Stomach (tissue), 4 donors: Measurements from ENCODE around the gene ZNF683.
"Not testable (repeated sequence)": the region's sequence is repeated elsewhere in the genome, so short reads cannot be mapped to it uniquely, and the experiment has no call there.

Source experiments
- EP300 ChIP-seq: sonication (generic); formaldehyde crosslinking; IDR thresholded peaks from one replicate; pipeline ENCODE4 v1.6.1; 2017; ENCODE audit warnings: antibody characterized with exemption
- POLR2AphosphoS5 ChIP-seq, 3 donors: sonication (generic); formaldehyde crosslinking; IDR thresholded peaks; one replicate each; pipeline ENCODE4 v1.6.1; 2016; ENCODE audit warnings: antibody characterized with exemption in 3 of 3
- TF ChIP-seq, protein P1 (sequence below), 7 experiments: fragments of 450-650 bp in 4 of 7; fragments of 200-600 bp in 3 of 7; sonication (generic) in 3 of 7; IDR thresholded peaks; one replicate each; pipeline ENCODE4 v1.5.1; 2016 to 2019; ENCODE audit warnings: antibody characterized with exemption in 7 of 7, control low read depth in 2 of 7, mild to moderate bottlenecking in 1 of 7

DNA sequence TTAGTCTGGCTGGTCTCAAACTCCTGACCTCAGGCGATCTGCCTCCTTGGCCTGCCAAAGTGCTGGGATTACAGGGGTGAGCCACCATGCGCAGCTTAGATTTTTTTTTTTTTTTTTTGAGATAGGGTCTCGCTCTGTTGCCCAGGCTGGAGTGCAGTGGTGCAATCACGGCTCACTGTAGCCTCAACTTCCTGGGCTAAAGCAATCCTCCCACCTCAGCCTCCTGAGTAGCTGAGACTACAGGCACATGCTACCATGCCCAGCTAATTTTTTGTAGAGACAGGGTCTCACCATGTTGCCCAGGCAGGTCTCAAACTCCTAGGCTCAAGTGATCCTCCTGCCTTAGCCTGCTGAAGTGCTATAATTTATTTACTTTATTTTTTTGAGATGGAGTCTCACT is 43.2 kb downstream of the ZNF683 start:
- not testable (repeated sequence) for TF ChIP-seq POLR2AphosphoS5 (IDR thresholded peaks at IDR 0.05); EP300
- TF ChIP-seq, protein P1, sequence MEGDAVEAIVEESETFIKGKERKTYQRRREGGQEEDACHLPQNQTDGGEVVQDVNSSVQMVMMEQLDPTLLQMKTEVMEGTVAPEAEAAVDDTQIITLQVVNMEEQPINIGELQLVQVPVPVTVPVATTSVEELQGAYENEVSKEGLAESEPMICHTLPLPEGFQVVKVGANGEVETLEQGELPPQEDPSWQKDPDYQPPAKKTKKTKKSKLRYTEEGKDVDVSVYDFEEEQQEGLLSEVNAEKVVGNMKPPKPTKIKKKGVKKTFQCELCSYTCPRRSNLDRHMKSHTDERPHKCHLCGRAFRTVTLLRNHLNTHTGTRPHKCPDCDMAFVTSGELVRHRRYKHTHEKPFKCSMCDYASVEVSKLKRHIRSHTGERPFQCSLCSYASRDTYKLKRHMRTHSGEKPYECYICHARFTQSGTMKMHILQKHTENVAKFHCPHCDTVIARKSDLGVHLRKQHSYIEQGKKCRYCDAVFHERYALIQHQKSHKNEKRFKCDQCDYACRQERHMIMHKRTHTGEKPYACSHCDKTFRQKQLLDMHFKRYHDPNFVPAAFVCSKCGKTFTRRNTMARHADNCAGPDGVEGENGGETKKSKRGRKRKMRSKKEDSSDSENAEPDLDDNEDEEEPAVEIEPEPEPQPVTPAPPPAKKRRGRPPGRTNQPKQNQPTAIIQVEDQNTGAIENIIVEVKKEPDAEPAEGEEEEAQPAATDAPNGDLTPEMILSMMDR (IDR thresholded peaks at IDR 0.05), result not testable (repeated sequence)
